HepG2 (cell line): ENCODE results near the gene INTS1. TPM values are rescaled to one million over a fixed set of nuclear protein-coding genes. Genes with fewer than 3 reads are reported as not detected.

Experiments used
- ARNT ChIP-seq: fragments of 450-650 bp; IDR thresholded peaks from 2 replicates; pipeline ENCODE4 v1.6.1; 2017
- ATF7 ChIP-seq, 2 experiments: fragments of 450-650 bp in 1 of 2; sonication (generic) in 1 of 2; formaldehyde crosslinking in 1 of 2; IDR thresholded peaks; 2 replicates each; pipeline versions ENCODE4 v1.4.0 to v1.6.1; 2016 to 2020; ENCODE audit warnings: antibody characterized with exemption in 1 of 2, mild to moderate bottlenecking in 1 of 2, missing genetic modification reagents in 1 of 2
- HNF1B ChIP-seq: sonication (generic); formaldehyde crosslinking; IDR thresholded peaks from 2 replicates; pipeline ENCODE4 v1.5.1; 2020; ENCODE audit warnings: mild to moderate bottlenecking, moderate library complexity, missing genetic modification reagents
- ISL2 ChIP-seq: sonication (generic); formaldehyde crosslinking; IDR thresholded peaks from 2 replicates; pipeline ENCODE4 v1.5.0; 2020; ENCODE audit warnings: missing genetic modification reagents
- KLF12 ChIP-seq: sonication (generic); formaldehyde crosslinking; IDR thresholded peaks from 2 replicates; pipeline ENCODE4 v1.4.0; 2020; ENCODE audit warnings: missing genetic modification reagents, borderline replicate concordance
- KMT2B ChIP-seq: IDR thresholded peaks from 2 replicates; pipeline ENCODE4 v1.6.1; 2016; ENCODE audit warnings: missing genetic modification reagents, missing compliant biosample characterization
- MYC ChIP-seq: sonication (generic); formaldehyde crosslinking; IDR thresholded peaks from 2 replicates; pipeline ENCODE4 v1.9.0; 2021; ENCODE audit warnings: missing genetic modification reagents, borderline replicate concordance
- NR2F6 ChIP-seq, 2 experiments: IDR thresholded peaks; 2 replicates each; pipeline ENCODE4 v1.6.1; 2016; ENCODE audit warnings: antibody characterized with exemption in 1 of 2, mild to moderate bottlenecking in 1 of 2
- TBX2 ChIP-seq: sonication (generic); formaldehyde crosslinking; IDR thresholded peaks from 2 replicates; pipeline ENCODE4 v1.5.0; 2020; ENCODE audit warnings: missing genetic modification reagents, mild to moderate bottlenecking, borderline replicate concordance
- TBX3 ChIP-seq: fragments of 450-650 bp; IDR thresholded peaks from 2 replicates; pipeline ENCODE4 v1.6.1; 2017; ENCODE audit warnings: antibody characterized with exemption, mild to moderate bottlenecking, inconsistent platforms, borderline replicate concordance
- TGIF2 ChIP-seq: IDR thresholded peaks from 2 replicates; pipeline ENCODE4 v1.6.1; 2016; ENCODE audit warnings: control low read depth, missing compliant biosample characterization
- ZFP36 ChIP-seq: fragments of 150-350 bp; IDR thresholded peaks from 2 replicates; pipeline ENCODE4 v1.6.1; 2018; ENCODE audit warnings: borderline replicate concordance, low read length, low read depth; ENCODE audit not compliant: partially characterized antibody
- ZNF276 ChIP-seq: sonication (generic); formaldehyde crosslinking; IDR thresholded peaks from 2 replicates; pipeline ENCODE4 v1.4.0; 2020; ENCODE audit warnings: mild to moderate bottlenecking, low read depth, missing genetic modification reagents
- ZNF281 ChIP-seq: sonication (generic); formaldehyde crosslinking; IDR thresholded peaks from 2 replicates; pipeline ENCODE4 v1.4.0; 2020; ENCODE audit warnings: missing genetic modification reagents, borderline replicate concordance
- ZNF558 ChIP-seq: sonication (generic); formaldehyde crosslinking; IDR thresholded peaks from 2 replicates; pipeline ENCODE4 v1.9.0; 2022; ENCODE audit warnings: mild to moderate bottlenecking, missing genetic modification reagents, borderline replicate concordance
- ZNF563 ChIP-seq: sonication (generic); formaldehyde crosslinking; IDR thresholded peaks from 2 replicates; pipeline ENCODE4 v1.8.0; 2022; ENCODE audit warnings: mild to moderate bottlenecking, moderate library complexity, missing genetic modification reagents
- ZNF577 ChIP-seq: sonication (generic); formaldehyde crosslinking; IDR thresholded peaks from 2 replicates; pipeline ENCODE4 v1.4.0; 2020; ENCODE audit warnings: mild to moderate bottlenecking, low read depth, missing genetic modification reagents, borderline replicate concordance
- ZNF605 ChIP-seq: sonication (generic); formaldehyde crosslinking; IDR thresholded peaks from 2 replicates; pipeline ENCODE4 v1.8.0; 2022; ENCODE audit warnings: mild to moderate bottlenecking, missing genetic modification reagents
- ZNF777 ChIP-seq: sonication (generic); formaldehyde crosslinking; IDR thresholded peaks from 2 replicates; pipeline ENCODE4 v1.4.0; 2020; ENCODE audit warnings: missing genetic modification reagents
- ZNF788 ChIP-seq: sonication (generic); formaldehyde crosslinking; IDR thresholded peaks from 2 replicates; pipeline ENCODE4 v1.5.0; 2020; ENCODE audit warnings: mild to moderate bottlenecking, missing genetic modification reagents, borderline replicate concordance
- polyA plus RNA-seq, 8 experiments: library from polyadenylated mRNA; depleted of rRNA in 3 of 8; stranded (reverse) in 7 of 8; unstranded in 1 of 8; fragments of >200 nt; fragmentation: Illumina TruSeq in 4 of 8; extraction: Trizol in 4 of 8; gene quantifications; 2 replicates each; pipeline versions ENCODE4 v1.2.1 to v1.2.3, GENCODE V29; 2011 to 2016; ENCODE audit warnings: low read depth in 4 of 8, missing spikeins in 1 of 8, mixed read lengths in 1 of 8; ENCODE audit not compliant: insufficient read depth in 1 of 8
- total RNA-seq, 5 experiments: library from RNA; depleted of rRNA; stranded (reverse); fragments of >200 nt; fragmentation: Illumina TruSeq; extraction: Trizol; gene quantifications; 2 replicates each; pipeline ENCODE4 v1.2.3, GENCODE V29; 2016; ENCODE audit warnings: low read depth in 1 of 5

Gene INTS1
- total and polyA plus RNA-seq, 2 of the 13 experiments (the other 11 are each of a cell fraction or from before 2014, with no cell fraction given): 13.7 to 29.0 TPM

- TF ChIP-seq HNF1B (CRISPR knock-in tag) (0 out of 2 replicates have a peak, but pooled peaks have one; percentile 29), ZNF788 (CRISPR knock-in tag) (peak; percentile 62; the same call in 1 of the 2 replicates), ZNF777 (CRISPR knock-in tag) (peak; percentile 65), ZNF281 (CRISPR knock-in tag) (peak; percentile 23; the same call in 1 of the 2 replicates), ARNT (no peak), MYC (CRISPR knock-in tag) (peak; percentile 93; the same call in 1 of the 2 replicates), TBX3 (no peak), KMT2B (CRISPR knock-in tag) (peak; percentile 74; the same call in 1 of the 2 replicates), NR2F6 (IDR thresholded peaks at IDR 0.05) (no peak), NR2F6 (CRISPR knock-in tag; IDR thresholded peaks at IDR 0.05) (peak; percentile 43; the same call in 1 of the 2 replicates), ZNF276 (no peak), ZNF605 (CRISPR knock-in tag) (peak; percentile 41; the same call in 1 of the 2 replicates), ZNF558 (CRISPR knock-in tag) (0 out of 2 replicates have a peak, but pooled peaks have one; percentile 32), KLF12 (CRISPR knock-in tag) (peak; percentile 60; the same call in 1 of the 2 replicates), ZFP36 (no peak), TGIF2 (CRISPR knock-in tag) (no peak), ZNF577 (no peak), ZNF563 (CRISPR knock-in tag) (peak; percentile 88), ATF7 (IDR thresholded peaks at IDR 0.05) (no peak), ATF7 (CRISPR knock-in tag; IDR thresholded peaks at IDR 0.05) (0 out of 2 replicates have a peak, but pooled peaks have one; percentile 31), ISL2 (CRISPR knock-in tag) (peak; percentile 82), TBX2 (CRISPR knock-in tag) (peak; percentile 63; the same call in 1 of the 2 replicates)
Observed at GRCh38 chr7:1503816-1504775, at the start of gene INTS1 (continued).
